DMS114 treated with DMSO at 0.1 percent for 48 hours (cell line): ENCODE data around the gene TMCC1.

ENCODE experiments used
- DNase-seq: peaks from one replicate; lab custom pipeline; 2025; ENCODE audit not compliant: unreplicated experiment; lab: John Stamatoyannopoulos, UW

Gene TMCC1

DNA sequence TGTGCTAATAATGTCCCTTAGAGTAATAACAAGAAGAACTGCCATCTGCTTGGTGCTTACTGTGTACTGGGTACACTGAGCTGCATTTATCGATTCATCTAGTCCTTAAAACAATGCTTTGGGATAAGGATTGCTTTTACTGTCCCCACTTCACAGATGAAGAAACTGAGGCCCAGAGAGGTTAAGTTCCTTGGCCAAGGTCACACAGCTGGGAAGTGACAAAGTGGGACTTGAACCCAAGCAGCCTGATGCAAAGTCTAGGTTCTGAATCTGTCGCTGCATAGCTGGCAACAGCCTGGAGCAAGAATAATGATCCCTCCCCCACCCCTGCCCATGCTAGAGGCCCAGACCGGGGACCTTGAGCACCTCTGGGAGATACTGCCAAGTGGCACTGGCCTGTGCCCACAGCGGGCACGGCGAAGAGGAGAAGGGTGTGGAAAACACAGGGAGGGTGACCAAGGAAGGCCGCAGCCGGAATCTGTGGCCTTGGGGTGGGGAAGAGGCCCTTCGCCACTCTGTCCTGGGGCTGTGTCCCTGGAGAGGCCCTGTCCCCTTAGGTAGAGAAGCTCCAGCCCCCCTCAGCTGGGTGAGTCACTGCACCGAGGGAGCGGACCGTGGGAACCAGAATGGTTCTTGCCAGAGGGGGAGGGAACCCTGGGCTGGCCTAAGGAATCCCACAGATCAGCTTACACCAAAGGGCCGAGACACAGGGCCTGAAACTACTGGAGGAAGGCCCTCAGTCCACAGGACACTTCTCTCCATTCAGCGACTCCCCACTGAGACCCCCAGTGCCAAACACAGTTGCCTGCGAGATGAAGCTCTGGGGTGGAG, 290.6 kb downstream of the TMCC1 start:
- no peak for DNase-seq

- no peak for DNase-seq
Measured at GRCh38 chr3:129602309-129602708, 291.2 kb downstream of the TMCC1 start.

- DNase-seq, result no peak
Measured at GRCh38 chr3:129601713-129602112, 291.8 kb downstream of the TMCC1 start.

DNA sequence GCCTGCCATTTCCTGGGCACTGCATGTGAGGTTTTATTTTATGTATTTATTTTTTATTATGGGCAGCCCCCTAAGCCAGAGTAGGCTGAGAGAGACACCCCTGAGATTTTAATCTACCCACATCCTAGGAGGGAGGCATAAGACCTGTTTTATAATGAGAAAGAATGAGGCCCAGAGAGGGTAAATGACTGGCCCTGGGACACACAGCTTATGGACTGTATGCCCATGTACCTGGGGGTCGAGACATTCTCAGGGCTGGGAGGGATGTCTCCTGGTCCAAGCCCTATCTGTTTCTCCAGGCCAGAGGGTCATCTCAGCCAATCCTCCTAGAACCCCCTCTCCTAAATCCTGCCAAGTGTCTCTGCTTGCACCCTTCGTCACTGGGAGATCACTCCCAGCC, 293.2 kb downstream of the TMCC1 start:
- no peak for DNase-seq

GRCh38 chr3:129599607-129600006, 293.9 kb downstream of the TMCC1 start:
- DNase-seq, result no peak

GRCh38 chr3:129599073-129599472, 294.4 kb downstream of the TMCC1 start:
- no peak for DNase-seq

DNA sequence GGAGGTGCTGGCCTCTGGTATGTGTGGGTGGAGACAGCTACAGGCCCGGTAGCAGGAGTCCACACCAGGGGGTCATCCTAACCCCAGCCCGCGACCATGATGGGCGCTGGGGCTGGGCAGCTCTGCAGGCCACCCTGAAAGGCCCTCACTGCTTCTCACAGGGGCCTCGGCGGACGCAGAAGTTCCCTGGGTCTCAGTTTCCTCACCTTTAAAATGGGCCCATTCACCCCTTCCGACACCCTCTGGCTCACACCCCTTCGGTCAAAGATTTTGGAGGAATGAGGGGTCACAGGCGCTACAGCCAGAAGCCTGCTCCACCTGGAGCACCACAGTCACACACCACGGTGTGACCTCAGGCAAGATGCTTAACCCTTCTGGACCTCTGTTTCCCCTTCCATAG, 295.0 kb downstream of the TMCC1 start:
- DNase-seq, result no peak

- DNase-seq, result no peak
Measured at GRCh38 chr3:129598000-129598381, 295.5 kb downstream of the TMCC1 start.
